Esophagus muscularis mucosa (tissue), 4 donors: ENCODE data around the gene IL2RG. TPM values are rescaled to one million over a fixed set of nuclear protein-coding genes. Genes with fewer than 3 reads are reported as not detected.

ENCODE experiments used
- DNase-seq: peaks from one replicate; pipeline ENCODE4 v3.0.0-alpha.2; 2017; ENCODE audit errors: extremely low spot score
- H3K27ac ChIP-seq, 4 donors: fragments of 200-600 bp; sonication (generic); replicated peaks in 1 of 4; 1 replicate in 3 of 4; 2 replicates in 1 of 4; pipeline ENCODE4 v1.5.1; 2016 to 2019; ENCODE audit warnings: mild to moderate bottlenecking in 1 of 4
- H3K27me3 ChIP-seq, 4 donors: fragments of 200-600 bp; sonication (generic); one replicate each; pipeline versions ENCODE4 v1.5.1 to v1.6.0; 2016 to 2019
- H3K36me3 ChIP-seq, 4 donors: fragments of 200-600 bp; sonication (generic); one replicate each; pipeline ENCODE4 v1.5.1; 2016 to 2019
- H3K4me1 ChIP-seq, 4 donors: fragments of 200-600 bp; sonication (generic); one replicate each; pipeline ENCODE4 v1.5.1; 2016 to 2019
- H3K4me3 ChIP-seq, 4 donors: fragments of 200-600 bp; sonication (generic); 1 replicate in 2 of 4; 2 replicates in 2 of 4; pipeline ENCODE4 v1.5.1; 2016 to 2019; ENCODE audit warnings: mild to moderate bottlenecking in 4 of 4, moderate library complexity in 1 of 4
- H3K9me3 ChIP-seq, 4 donors: fragments of 200-600 bp; sonication (generic); 1 replicate in 3 of 4; 2 replicates in 1 of 4; pipeline ENCODE4 v1.5.1; 2016 to 2019
- CTCF ChIP-seq, 3 experiments: fragments of 200-600 bp in 2 of 3; fragments of 450-650 bp in 1 of 3; sonication (generic) in 2 of 3; IDR thresholded peaks; one replicate each; pipeline ENCODE4 v1.5.1; 2017 to 2019; ENCODE audit warnings: antibody characterized with exemption in 3 of 3, mild to moderate bottlenecking in 2 of 3, moderate library complexity in 1 of 3
- EP300 ChIP-seq: sonication (generic); formaldehyde crosslinking; IDR thresholded peaks from one replicate; pipeline ENCODE4 v1.6.1; 2017; ENCODE audit warnings: antibody characterized with exemption
- POLR2A ChIP-seq: fragments of 450-650 bp; IDR thresholded peaks from one replicate; pipeline ENCODE4 v1.6.1; 2017; ENCODE audit warnings: antibody characterized with exemption, moderate library complexity, mild to moderate bottlenecking, low read depth
- POLR2AphosphoS5 ChIP-seq, 2 donors: sonication (generic); formaldehyde crosslinking; IDR thresholded peaks; one replicate each; pipeline ENCODE4 v1.6.1; 2017; ENCODE audit warnings: antibody characterized with exemption in 2 of 2
- WGBS: methylation state at CpG from one replicate; pipeline ENCODE4 v1.1.5; 2018; 5-methylcytosine and 5-hydroxymethylcytosine counted together
- intact Hi-C: fragments of 100-400 bp; cut with DNase I; formaldehyde crosslinking; loops from one replicate; pipeline ENCODE4 v1.15.1; 2023
- total RNA-seq, 4 donors: library from RNA; depleted of rRNA; stranded (reverse); fragments of >200 nt; gene quantifications; one replicate each; pipeline versions ENCODE4 v1.1.0 to v1.2.1, GENCODE V29; 2016

The IL2RG gene
- total RNA-seq: 1 to 10 TPM; 1.1 to 7.9 (median 4.3) TPM

DNA sequence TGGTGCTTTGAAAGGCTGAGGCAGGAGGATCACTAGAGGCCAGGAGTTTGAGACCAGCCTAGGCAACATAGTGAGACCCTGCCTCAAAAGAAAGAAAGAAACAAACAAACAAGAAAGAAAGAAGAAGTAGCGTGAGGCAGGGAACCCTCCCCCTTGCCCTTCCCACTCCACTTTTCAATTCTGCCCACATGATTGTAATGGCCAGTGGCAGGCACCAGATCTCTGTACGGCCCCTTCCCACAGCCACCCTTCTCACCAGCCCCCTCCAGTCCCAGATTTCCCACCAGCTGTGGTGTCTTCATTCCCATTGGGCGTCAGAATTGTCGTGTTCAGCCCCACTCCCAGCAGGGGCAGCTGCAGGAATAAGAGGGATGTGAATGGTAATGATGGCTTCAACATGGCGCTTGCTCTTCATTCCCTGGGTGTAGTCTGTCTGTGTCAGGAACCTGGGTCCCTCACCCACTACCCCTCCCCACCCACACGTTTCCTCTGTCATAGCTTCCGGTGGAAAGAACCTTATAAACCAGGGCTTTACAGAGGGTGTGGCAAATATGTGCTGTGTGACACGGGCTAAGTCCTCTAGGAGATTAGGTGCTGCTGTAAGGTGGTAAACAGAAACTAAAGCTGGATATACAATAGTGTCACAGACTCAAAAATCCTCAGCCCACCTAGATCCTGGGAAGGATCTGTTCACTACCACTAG lies at the start of gene IL2RG:
IL2RG (minus strand) TSS at position 437 of the 703 bp plus-strand sequence; CDS start at position 399, 38 bp downstream.
- no peaks in the 10 kb centered on the region for H3K9me3 ChIP-seq
- WGBS: 47% methylated on average over 8 of the region's 8 CpGs
- intact Hi-C loops: no loop called here
- no peak within 1 kb of the TSS for H3K27ac ChIP-seq
- H3K27me3 ChIP-seq: peaks cover 0 to 4% (median 0%) of the 10 kb centered on the region in 4 donors
- H3K36me3 ChIP-seq: no peaks in the 10 kb centered on the region
- H3K4me1 ChIP-seq: no peaks in the 10 kb centered on the region
- DNase-seq: no peak
- peak within 1 kb of the TSS in 1 of 4 donors; percentile 31 for H3K4me3 ChIP-seq
- TF ChIP-seq POLR2AphosphoS5 (IDR thresholded peaks at IDR 0.05): peak in 1 of 2 donors; percentile 33
- no peak for TF ChIP-seq POLR2A

DNA sequence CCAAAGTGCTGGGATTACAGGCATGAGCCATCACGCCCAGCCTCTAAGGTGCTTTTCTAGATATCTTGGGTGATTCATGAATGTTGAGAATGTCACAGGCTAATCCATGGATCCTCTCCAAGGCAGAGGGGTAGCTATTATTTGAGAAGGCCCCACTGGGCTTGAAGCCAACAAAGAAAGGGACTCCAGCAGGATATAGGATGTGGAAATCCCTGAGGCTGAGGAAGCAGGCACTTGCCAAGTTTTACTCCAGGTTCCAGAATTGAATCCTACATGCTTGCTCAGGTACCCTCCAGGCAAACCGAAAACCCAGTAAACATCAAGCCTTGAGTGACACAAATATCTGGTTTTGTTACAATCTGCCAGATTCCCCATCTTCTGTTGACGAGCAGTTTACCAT lies 49.1 kb upstream of the IL2RG start:
- Histone ChIP-seq H3K9me3 (no peaks in the 10 kb centered on the region), H3K27me3 (no peaks in the 10 kb centered on the region), H3K4me1 (no peaks in the 10 kb centered on the region), H3K36me3 (no peaks in the 10 kb centered on the region), H3K4me3 (no peak overlapping the region), H3K27ac (no peak overlapping the region)
- intact Hi-C loops: no loop called here
- 81% methylated on average over 3 of the region's 3 CpGs for WGBS
- TF ChIP-seq CTCF (IDR thresholded peaks at IDR 0.05) (no peak), POLR2AphosphoS5 (IDR thresholded peaks at IDR 0.05) (no peak), POLR2A (no peak), EP300 (no peak)
- no peak for DNase-seq

- intact Hi-C loops: no loop called here
- H3K36me3 ChIP-seq: no peaks in the 10 kb centered on the region
- H3K9me3 ChIP-seq: no peaks in the 10 kb centered on the region
- no peaks in the 10 kb centered on the region for H3K4me1 ChIP-seq
- no peak overlapping the region for H3K4me3 ChIP-seq
- DNase-seq: no peak
- no peaks in the 10 kb centered on the region for H3K27me3 ChIP-seq
- 72% methylated on average over 5 of the region's 5 CpGs for WGBS
- TF ChIP-seq POLR2AphosphoS5 (IDR thresholded peaks at IDR 0.05): no peak
- no peak for TF ChIP-seq EP300
- TF ChIP-seq POLR2A: no peak
- TF ChIP-seq CTCF (IDR thresholded peaks at IDR 0.05): no peak
- no peak overlapping the region for H3K27ac ChIP-seq
Observed at GRCh38 chrX:71159335-71159734, 48.0 kb upstream of the IL2RG start.

DNA sequence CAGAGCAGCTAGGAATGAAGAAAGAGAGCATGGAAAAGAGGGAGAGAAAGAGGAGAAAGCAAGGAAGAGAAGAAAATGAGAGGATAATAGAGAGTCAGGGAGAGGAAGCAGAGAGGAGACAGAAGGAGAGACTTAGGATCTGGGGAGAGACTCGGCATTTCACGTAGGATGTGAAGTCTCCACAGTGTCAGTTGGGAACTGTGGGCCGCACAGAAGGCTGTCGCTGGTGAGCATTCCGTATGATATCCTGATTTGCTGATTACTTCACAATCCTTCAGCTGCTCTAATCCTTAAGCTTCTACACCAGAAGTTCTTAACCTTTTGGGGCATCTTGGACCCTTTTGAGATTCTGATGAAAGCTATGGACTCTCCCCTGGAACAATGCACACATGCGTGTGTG lies 47.2 kb upstream of the IL2RG start:
- H3K9me3 ChIP-seq: no peaks in the 10 kb centered on the region
- no peak overlapping the region for H3K27ac ChIP-seq
- TF ChIP-seq POLR2A: no peak
- TF ChIP-seq EP300: no peak
- no peak for TF ChIP-seq POLR2AphosphoS5 (IDR thresholded peaks at IDR 0.05)
- TF ChIP-seq CTCF (IDR thresholded peaks at IDR 0.05): no peak
- H3K4me1 ChIP-seq: no peaks in the 10 kb centered on the region
- intact Hi-C loops: no loop called here
- no peaks in the 10 kb centered on the region for H3K27me3 ChIP-seq
- DNase-seq: no peak
- 80% methylated on average over 6 of the region's 6 CpGs for WGBS
- no peak overlapping the region for H3K4me3 ChIP-seq
- H3K36me3 ChIP-seq: no peaks in the 10 kb centered on the region

DNA sequence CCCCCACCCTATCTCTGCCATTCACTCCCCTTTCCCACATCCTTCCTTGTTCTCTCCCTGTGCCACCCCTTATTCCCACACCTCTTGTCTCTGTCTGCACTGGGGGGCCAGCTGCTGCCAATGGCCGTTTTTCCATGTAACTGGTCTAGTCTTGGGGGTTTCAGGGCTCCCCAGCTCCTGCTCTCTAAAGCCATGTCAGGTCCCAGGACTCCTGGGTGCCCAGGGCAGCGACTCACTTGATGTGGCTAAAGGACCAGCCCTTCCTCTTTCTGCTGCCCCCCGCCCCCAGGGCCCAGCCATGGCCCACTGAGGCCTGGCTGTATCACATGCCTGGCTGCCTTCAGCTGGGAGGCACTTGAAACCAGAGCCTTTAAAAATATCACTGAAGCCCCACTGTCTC lies 43.3 kb upstream of the IL2RG start:
- H3K4me3 ChIP-seq: no peak overlapping the region
- TF ChIP-seq POLR2A (no peak), POLR2AphosphoS5 (IDR thresholded peaks at IDR 0.05) (no peak), EP300 (no peak), CTCF (IDR thresholded peaks at IDR 0.05) (no peak)
- intact Hi-C loops: no loop called here
- H3K27me3 ChIP-seq: no peaks in the 10 kb centered on the region
- WGBS: 68% methylated on average over 3 of the region's 3 CpGs
- no peaks in the 10 kb centered on the region for H3K36me3 ChIP-seq
- no peaks in the 10 kb centered on the region for H3K4me1 ChIP-seq
- no peaks in the 10 kb centered on the region for H3K9me3 ChIP-seq
- no peak for DNase-seq
- H3K27ac ChIP-seq: no peak overlapping the region
